Measurements from ENCODE around the gene EOLA1. TPM values are rescaled to one million over a fixed set of nuclear protein-coding genes. Genes with fewer than 3 reads are reported as not detected.
"Not testable (repeated sequence)": the region's sequence is repeated elsewhere in the genome, so short reads cannot be mapped to it uniquely, and the experiment has no call there.

The EOLA1 gene
- polyA plus RNA-seq (ENCODE audit: low read depth in 6 of 6), result 10 to 100 TPM; 10.6 to 27.8 (median 23.2) TPM

- Mint-ChIP-seq H3K27ac (peak within 1 kb of the TSS; percentile 99 to 100 (median 100)), H3K27me3 (no peaks in the 10 kb centered on the region), H3K4me1 (peaks cover 0 to 20% (median 10%) of the 10 kb centered on the region in 3 donors), H3K9me3 (peaks cover 0 to 3% (median 0%) of the 10 kb centered on the region in 7 donors), H3K36me3 (no peaks in the 10 kb centered on the region), H3K4me3 (peak within 1 kb of the TSS; percentile 78 to 99 (median 96))
- ATAC-seq (ENCODE audit: low read depth in 2 of 2) (peak; percentile 69 to 74), DNase-seq (peak; percentile 88)
Observed at GRCh38 chrX:149540621-149541520, at the start of gene EOLA1. TSS of gene EOLA1 (plus strand) at chrX:149541012. CDS start at chrX:149545631, 4,619 bp downstream.

GRCh38 chrX:149491812-149492211 is 49.0 kb upstream of the EOLA1 start:
- DNase-seq, result no peak
- peaks cover 16 to 23% of the 10 kb centered on the region in 2 donors for H3K36me3 Mint-ChIP-seq
- H3K27me3 Mint-ChIP-seq, result no peaks in the 10 kb centered on the region
- H3K9me3 Mint-ChIP-seq, result peaks cover 0 to 1% (median 0%) of the 10 kb centered on the region in 7 donors
- no peak for ATAC-seq (ENCODE audit: low read depth in 2 of 2)
- peak overlapping the region in 2 of 6 donors; percentile 29 to 56 for H3K27ac Mint-ChIP-seq
- H3K4me3 Mint-ChIP-seq, result no peak overlapping the region
- H3K4me1 Mint-ChIP-seq, result peaks cover 0 to 6% (median 0%) of the 10 kb centered on the region in 3 donors

- H3K36me3 Mint-ChIP-seq, result peaks cover 21 to 25% of the 10 kb centered on the region in 2 donors
- no peak overlapping the region for H3K4me3 Mint-ChIP-seq
- H3K27me3 Mint-ChIP-seq, result no peaks in the 10 kb centered on the region
- no peak overlapping the region for H3K27ac Mint-ChIP-seq
- ATAC-seq (ENCODE audit: low read depth in 2 of 2) (peak; percentile 11 to 23), DNase-seq (no peak)
- H3K4me1 Mint-ChIP-seq, result peaks cover 0 to 6% (median 0%) of the 10 kb centered on the region in 3 donors
- peaks cover 0 to 1% (median 0%) of the 10 kb centered on the region in 7 donors for H3K9me3 Mint-ChIP-seq
Observed at GRCh38 chrX:149493567-149494562, 46.9 kb upstream of the EOLA1 start.

GRCh38 chrX:149494844-149495565 is 45.8 kb upstream of the EOLA1 start:
- ATAC-seq (ENCODE audit: low read depth in 2 of 2), result no peak
- Mint-ChIP-seq H3K9me3 (peaks cover 0 to 1% (median 0%) of the 10 kb centered on the region in 7 donors), H3K36me3 (peaks cover 17 to 18% of the 10 kb centered on the region in 2 donors), H3K4me3 (no peak overlapping the region), H3K4me1 (peaks cover 0 to 6% (median 0%) of the 10 kb centered on the region in 3 donors), H3K27me3 (no peaks in the 10 kb centered on the region), H3K27ac (no peak overlapping the region)
- no peak for DNase-seq

- Mint-ChIP-seq H3K36me3 (peaks cover 12% of the 10 kb centered on the region in 2 donors), H3K4me3 (no peak overlapping the region), H3K4me1 (peaks cover 0 to 4% (median 0%) of the 10 kb centered on the region in 3 donors), H3K27me3 (no peaks in the 10 kb centered on the region), H3K9me3 (peaks cover 0 to 1% (median 0%) of the 10 kb centered on the region in 7 donors), H3K27ac (no peak overlapping the region)
- ATAC-seq (ENCODE audit: low read depth in 2 of 2), result no peak
- no peak for DNase-seq
Observed at GRCh38 chrX:149495573-149496071, 45.2 kb upstream of the EOLA1 start.

GRCh38 chrX:149497054-149497453 is 43.8 kb upstream of the EOLA1 start:
- H3K36me3 Mint-ChIP-seq, result peaks cover 7 to 10% of the 10 kb centered on the region in 2 donors
- H3K4me3 Mint-ChIP-seq, result no peak overlapping the region
- peaks cover 0 to 1% (median 0%) of the 10 kb centered on the region in 7 donors for H3K9me3 Mint-ChIP-seq
- ATAC-seq (ENCODE audit: low read depth in 2 of 2), result no peak
- DNase-seq, result no peak
- H3K27me3 Mint-ChIP-seq, result no peaks in the 10 kb centered on the region
- H3K4me1 Mint-ChIP-seq, result peaks cover 0 to 7% (median 0%) of the 10 kb centered on the region in 3 donors
- peak overlapping the region in 1 of 6 donors; percentile 52 for H3K27ac Mint-ChIP-seq

GRCh38 chrX:149497626-149498025 is 43.2 kb upstream of the EOLA1 start:
- Mint-ChIP-seq H3K4me1 (peaks cover 0 to 7% (median 0%) of the 10 kb centered on the region in 3 donors), H3K27ac (no peak overlapping the region), H3K4me3 (no peak overlapping the region), H3K27me3 (no peaks in the 10 kb centered on the region), H3K36me3 (peaks cover 7 to 10% of the 10 kb centered on the region in 2 donors), H3K9me3 (peaks cover 0 to 1% (median 0%) of the 10 kb centered on the region in 7 donors)
- DNase-seq (no peak), ATAC-seq (ENCODE audit: low read depth in 2 of 2) (no peak)

- Mint-ChIP-seq H3K27me3 (no peaks in the 10 kb centered on the region), H3K9me3 (peaks cover 0 to 1% (median 0%) of the 10 kb centered on the region in 7 donors), H3K36me3 (peaks cover 7 to 10% of the 10 kb centered on the region in 2 donors), H3K27ac (peak overlapping the region in 1 of 6 donors; percentile 41), H3K4me1 (peaks cover 0 to 7% (median 2%) of the 10 kb centered on the region in 3 donors), H3K4me3 (no peak overlapping the region)
- ATAC-seq (ENCODE audit: low read depth in 2 of 2) (no peak), DNase-seq (no peak)
Observed at GRCh38 chrX:149498767-149499166, 42.0 kb upstream of the EOLA1 start.

GRCh38 chrX:149499766-149500165 is 41.0 kb upstream of the EOLA1 start:
- no peak for ATAC-seq (ENCODE audit: low read depth in 2 of 2)
- Mint-ChIP-seq H3K27me3 (no peaks in the 10 kb centered on the region), H3K9me3 (peaks cover 0 to 6% (median 0%) of the 10 kb centered on the region in 7 donors), H3K36me3 (peaks cover 10 to 15% of the 10 kb centered on the region in 2 donors), H3K27ac (peak overlapping the region in 2 of 6 donors; percentile 69 to 98), H3K4me1 (peaks cover 9 to 17% (median 12%) of the 10 kb centered on the region in 3 donors), H3K4me3 (peak overlapping the region in 1 of 8 donors; percentile 27)
- DNase-seq, result no peak

- ATAC-seq (ENCODE audit: low read depth in 2 of 2); H3K9me3 Mint-ChIP-seq; H3K27me3 Mint-ChIP-seq; H3K36me3 Mint-ChIP-seq; DNase-seq; H3K4me3 Mint-ChIP-seq: not testable (repeated sequence)
- peaks cover 16 to 24% (median 20%) of the 10 kb centered on the region in 3 donors for H3K4me1 Mint-ChIP-seq
- H3K27ac Mint-ChIP-seq, result peak overlapping the region in 5 of 6 donors; percentile 24 to 98 (median 70)
Observed at GRCh38 chrX:149502923-149503322, 37.9 kb upstream of the EOLA1 start.

- Mint-ChIP-seq H3K4me1 (peaks cover 16 to 24% (median 20%) of the 10 kb centered on the region in 3 donors), H3K4me3 (peak overlapping the region in 7 of 8 donors; percentile 62 to 96 (median 94)), H3K27ac (peak overlapping the region; percentile 51 to 99 (median 96))
- H3K36me3 Mint-ChIP-seq, H3K9me3 Mint-ChIP-seq, H3K27me3 Mint-ChIP-seq: not testable (repeated sequence)
- ATAC-seq (ENCODE audit: low read depth in 2 of 2) (peak; percentile 64 to 68), DNase-seq (peak; percentile 67)
Observed at GRCh38 chrX:149503446-149503845, 37.4 kb upstream of the EOLA1 start.
